Trophoblast cell (in vitro differentiated cells and primary cell): Measurements from ENCODE around the gene PRKN.

Source experiments
- DNase-seq, 2 donors: peaks; one replicate each; pipeline ENCODE4 v3.0.0-alpha.2; 2016
- H2AFZ ChIP-seq: 2 replicates; pipeline ENCODE4 v1.6.1; 2013; ENCODE audit warnings: low read length, moderate library complexity, mild to moderate bottlenecking; ENCODE audit not compliant: insufficient read depth, poor library complexity
- H2AK5ac ChIP-seq: 2 replicates; pipeline ENCODE4 v1.6.1; 2013; ENCODE audit warnings: mild to moderate bottlenecking, low read length
- H2BK120ac ChIP-seq: 2 replicates; pipeline ENCODE4 v1.6.1; 2013; ENCODE audit warnings: low read length, mild to moderate bottlenecking, moderate library complexity; ENCODE audit not compliant: insufficient read depth, poor library complexity
- H2BK12ac ChIP-seq: 2 replicates; pipeline ENCODE4 v1.6.1; 2013; ENCODE audit warnings: mild to moderate bottlenecking, low read length, moderate library complexity
- H2BK5ac ChIP-seq: 2 replicates; pipeline ENCODE4 v1.6.1; 2013; ENCODE audit warnings: low read length, low read depth, moderate library complexity, mild to moderate bottlenecking; ENCODE audit not compliant: poor library complexity
- H3K14ac ChIP-seq: 2 replicates; pipeline ENCODE4 v1.6.1; 2013; ENCODE audit warnings: mild to moderate bottlenecking, low read length
- H3K18ac ChIP-seq: 2 replicates; pipeline ENCODE4 v1.6.1; 2013; ENCODE audit warnings: mild to moderate bottlenecking, low read length
- H3K23ac ChIP-seq: 2 replicates; pipeline ENCODE4 v1.6.1; 2013; ENCODE audit warnings: low read length
- H3K27ac ChIP-seq: 2 replicates; pipeline ENCODE4 v1.5.1; 2013; ENCODE audit warnings: low read depth, mild to moderate bottlenecking, inconsistent platforms, low read length, moderate library complexity
- H3K27me3 ChIP-seq: 2 replicates; pipeline ENCODE4 v1.6.1; 2013; ENCODE audit warnings: inconsistent platforms, mild to moderate bottlenecking, low read length, moderate library complexity; ENCODE audit not compliant: insufficient read depth
- H3K36me3 ChIP-seq, 2 experiments: 1 replicate in 1 of 2; 2 replicates in 1 of 2; pipeline ENCODE4 v1.6.1; 2013; ENCODE audit warnings: low read length in 2 of 2, mild to moderate bottlenecking in 2 of 2, moderate library complexity in 1 of 2; ENCODE audit not compliant: insufficient read depth in 2 of 2, control insufficient read depth in 1 of 2
- H3K4ac ChIP-seq: 2 replicates; pipeline ENCODE4 v1.6.1; 2013; ENCODE audit warnings: low read depth, mild to moderate bottlenecking, low read length, moderate library complexity
- H3K4me1 ChIP-seq, 2 experiments: 1 replicate in 1 of 2; 2 replicates in 1 of 2; pipeline ENCODE4 v1.6.1; 2013; ENCODE audit warnings: low read length in 2 of 2, mild to moderate bottlenecking in 2 of 2, moderate library complexity in 1 of 2; ENCODE audit not compliant: insufficient read depth in 2 of 2, control insufficient read depth in 1 of 2
- H3K4me2 ChIP-seq: 2 replicates; pipeline ENCODE4 v1.6.1; 2013; ENCODE audit warnings: inconsistent platforms, mild to moderate bottlenecking, low read length, moderate library complexity
- H3K4me3 ChIP-seq: 2 replicates; pipeline ENCODE4 v1.5.1; 2013; ENCODE audit warnings: mild to moderate bottlenecking, low read depth, low read length, inconsistent platforms
- H3K79me1 ChIP-seq: one replicate; pipeline ENCODE4 v1.6.1; 2013; ENCODE audit warnings: low read length
- H3K79me2 ChIP-seq: 2 replicates; pipeline ENCODE4 v1.6.1; 2013; ENCODE audit warnings: low read length, mild to moderate bottlenecking; ENCODE audit not compliant: control insufficient read depth, insufficient read depth, poor library complexity
- H3K9ac ChIP-seq: 2 replicates; pipeline ENCODE4 v1.6.1; 2013; ENCODE audit warnings: mild to moderate bottlenecking, low read length
- H3K9me3 ChIP-seq: 2 replicates; pipeline ENCODE4 v1.6.1; 2013; ENCODE audit warnings: low read depth, mild to moderate bottlenecking, control low read depth, inconsistent platforms, low read length; ENCODE audit not compliant: insufficient read depth
- H4K12ac ChIP-seq: 2 replicates; pipeline ENCODE4 v1.6.1; 2013; ENCODE audit warnings: low read depth, mild to moderate bottlenecking, low read length, moderate library complexity
- H4K8ac ChIP-seq: 2 replicates; pipeline ENCODE4 v1.6.1; 2013; ENCODE audit warnings: low read depth, mild to moderate bottlenecking, low read length, moderate library complexity
- H4K91ac ChIP-seq: one replicate; pipeline ENCODE4 v1.6.1; 2013; ENCODE audit warnings: low read depth, mild to moderate bottlenecking, low read length, moderate library complexity
- WGBS: extraction: QIAGEN DNeasy Blood & Tissue Kit; methylation state at CpG from one replicate; pipeline ENCODE4 v1.1.7; 2013; ENCODE audit warnings: missing lambda C conversion rate; ENCODE audit not compliant: insufficient read length, insufficient coverage; ENCODE audit errors: extremely low coverage; 5-methylcytosine and 5-hydroxymethylcytosine counted together

Gene PRKN

DNA sequence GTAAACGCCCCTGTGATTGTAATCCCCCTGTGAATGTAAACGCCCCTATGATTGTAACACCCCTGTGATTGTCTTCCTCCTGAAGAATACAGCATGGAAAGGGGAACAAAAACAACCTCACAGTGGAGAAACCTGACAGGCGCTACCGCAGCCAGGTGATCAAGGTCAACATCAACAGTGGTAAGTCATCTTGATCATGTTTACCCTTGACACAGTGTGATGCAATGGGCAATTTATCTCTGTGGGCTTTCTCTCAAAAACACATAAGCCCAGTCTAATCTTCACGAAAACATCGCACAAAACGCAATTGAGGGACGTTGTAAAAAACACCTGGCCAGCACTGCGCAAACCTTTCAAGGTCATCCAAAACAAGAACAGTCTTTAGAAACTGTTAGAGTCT is 277.2 kb downstream of the PRKN start:
- Histone ChIP-seq H2BK120ac (no peak overlapping the region), H3K9me3 (no peaks in the 10 kb centered on the region), H2AFZ (no peak overlapping the region), H3K9ac (no peak overlapping the region), H2BK12ac (no peak overlapping the region), H4K8ac (no peak overlapping the region), H3K27me3 (no peaks in the 10 kb centered on the region), H3K27ac (no peak overlapping the region), H3K4ac (no peak overlapping the region), H3K4me3 (no peak overlapping the region), H3K4me2 (no peak overlapping the region), H3K23ac (no peak overlapping the region), H3K4me1 (no peaks in the 10 kb centered on the region), H2BK5ac (no peak overlapping the region), H4K12ac (no peak overlapping the region), H4K91ac (no peak overlapping the region), H3K36me3 (no peaks in the 10 kb centered on the region), H3K79me1 (no peaks in the 10 kb centered on the region), H3K18ac (no peak overlapping the region), H3K79me2 (no peaks in the 10 kb centered on the region), H3K14ac (no peak overlapping the region), H2AK5ac (no peak overlapping the region)
- no peak for DNase-seq
- no CpG with 5 or more reads among the region's 9 CpGs for WGBS

DNA sequence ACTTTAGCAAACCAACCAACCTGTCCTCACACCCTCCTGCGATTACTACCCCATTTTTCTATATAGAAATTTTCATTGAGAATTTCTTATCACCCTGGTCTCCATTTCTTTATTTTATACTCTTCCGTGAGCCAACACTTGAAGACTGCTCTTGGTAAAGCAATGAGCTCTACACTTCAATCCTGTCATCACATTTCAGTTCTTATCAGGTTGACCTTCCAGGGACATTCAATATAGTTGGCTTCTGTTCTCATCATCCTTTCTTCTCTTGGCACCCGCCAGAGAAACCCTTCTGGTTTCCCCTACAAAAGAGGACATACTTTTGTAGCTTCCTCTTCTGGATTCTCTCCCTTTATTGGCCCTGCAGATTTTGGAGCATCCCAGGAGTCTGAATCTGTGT is 279.3 kb downstream of the PRKN start:
- Histone ChIP-seq H2BK12ac (no peak overlapping the region), H3K4ac (no peak overlapping the region)

DNA sequence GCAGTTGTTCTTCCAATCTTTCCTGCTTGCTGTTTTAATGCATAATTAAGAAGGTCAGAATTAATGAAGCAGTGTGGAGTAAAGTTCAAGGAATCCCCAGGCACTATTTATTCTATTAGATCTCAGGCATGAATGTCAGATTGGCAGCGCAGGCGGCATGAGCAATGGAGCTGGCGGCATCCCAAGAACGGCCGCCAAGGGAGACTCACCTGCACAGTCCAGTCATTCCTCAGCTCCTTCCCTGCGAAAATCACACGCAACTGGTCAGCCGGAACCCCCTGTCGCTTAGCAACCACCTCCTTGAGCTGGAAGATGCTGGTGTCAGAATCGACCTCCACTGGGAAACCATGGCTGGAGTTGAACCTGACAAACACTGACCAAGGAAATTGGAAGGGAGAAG is 284.5 kb downstream of the PRKN start:
- H2AK5ac ChIP-seq, result no peak overlapping the region
- H3K9ac ChIP-seq, result peak overlapping the region; percentile 21
- no peak overlapping the region for H4K12ac ChIP-seq
- H3K4me3 ChIP-seq, result no peak overlapping the region
- WGBS, result no CpG with 5 or more reads among the region's 10 CpGs
- no peaks in the 10 kb centered on the region for H3K36me3 ChIP-seq
- no peak overlapping the region for H2BK120ac ChIP-seq
- no peaks in the 10 kb centered on the region for H3K27me3 ChIP-seq
- H4K91ac ChIP-seq, result no peak overlapping the region
- H3K14ac ChIP-seq, result no peak overlapping the region
- H2BK12ac ChIP-seq, result no peak overlapping the region
- H3K4ac ChIP-seq, result no peak overlapping the region
- no peaks in the 10 kb centered on the region for H3K9me3 ChIP-seq
- H3K4me2 ChIP-seq, result no peak overlapping the region
- peak in 1 of 2 donors; percentile 10 for DNase-seq
- H4K8ac ChIP-seq, result no peak overlapping the region
- no peaks in the 10 kb centered on the region for H3K79me1 ChIP-seq
- H3K23ac ChIP-seq, result no peak overlapping the region
- H3K4me1 ChIP-seq, result no peaks in the 10 kb centered on the region
- H3K79me2 ChIP-seq, result no peaks in the 10 kb centered on the region
- H3K27ac ChIP-seq, result no peak overlapping the region
- H2AFZ ChIP-seq, result no peak overlapping the region
- H2BK5ac ChIP-seq, result no peak overlapping the region
- H3K18ac ChIP-seq, result no peak overlapping the region

More for the DNA sequence above, 279.3 kb downstream of the PRKN start:
- H3K14ac ChIP-seq, result no peak overlapping the region
- H4K91ac ChIP-seq, result no peak overlapping the region
- H4K8ac ChIP-seq, result no peak overlapping the region
- H2AK5ac ChIP-seq, result no peak overlapping the region
- H3K27ac ChIP-seq, result no peak overlapping the region
- no peaks in the 10 kb centered on the region for H3K9me3 ChIP-seq
- no peak overlapping the region for H3K23ac ChIP-seq
- no peak overlapping the region for H3K4me2 ChIP-seq
- H3K4me3 ChIP-seq, result no peak overlapping the region
- H2BK120ac ChIP-seq, result no peak overlapping the region
- H2BK5ac ChIP-seq, result no peak overlapping the region
- no peak overlapping the region for H2AFZ ChIP-seq
- H3K36me3 ChIP-seq, result no peaks in the 10 kb centered on the region
- H4K12ac ChIP-seq, result no peak overlapping the region
- no peak overlapping the region for H3K18ac ChIP-seq
- no peaks in the 10 kb centered on the region for H3K79me2 ChIP-seq
- no peak for DNase-seq
- no peaks in the 10 kb centered on the region for H3K79me1 ChIP-seq
- no peaks in the 10 kb centered on the region for H3K27me3 ChIP-seq
- H3K9ac ChIP-seq, result no peak overlapping the region
- no peaks in the 10 kb centered on the region for H3K4me1 ChIP-seq
- no CpG with 5 or more reads among the region's 3 CpGs for WGBS

DNA sequence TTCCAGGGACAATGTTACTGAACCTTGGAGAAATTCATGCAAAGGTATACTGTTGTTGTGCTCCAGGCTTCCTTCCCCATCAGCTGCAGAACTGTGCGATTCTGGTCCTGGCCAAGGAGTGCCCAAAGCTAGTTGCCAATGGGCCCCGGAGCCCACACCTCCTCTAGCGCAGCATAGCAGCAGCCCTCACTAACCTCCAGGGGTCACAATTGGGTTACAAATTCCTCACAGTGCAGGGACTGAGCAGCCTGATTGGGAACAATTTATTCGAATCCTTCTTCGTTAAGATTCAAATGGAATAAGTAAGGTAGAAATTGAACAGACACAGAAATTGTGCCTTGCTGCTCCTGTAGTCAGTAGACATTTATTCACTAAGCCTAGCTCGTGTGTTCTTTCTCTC is 284.9 kb downstream of the PRKN start:
- Histone ChIP-seq H3K79me2 (no peaks in the 10 kb centered on the region), H2BK120ac (no peak overlapping the region), H4K8ac (no peak overlapping the region), H3K23ac (no peak overlapping the region), H3K27me3 (no peaks in the 10 kb centered on the region), H4K91ac (no peak overlapping the region), H4K12ac (no peak overlapping the region), H3K4me1 (no peaks in the 10 kb centered on the region), H3K18ac (no peak overlapping the region), H3K9me3 (no peaks in the 10 kb centered on the region), H2BK12ac (no peak overlapping the region), H3K36me3 (no peaks in the 10 kb centered on the region), H3K14ac (no peak overlapping the region), H3K27ac (no peak overlapping the region), H3K4me2 (no peak overlapping the region), H3K9ac (no peak overlapping the region), H2AFZ (no peak overlapping the region), H2AK5ac (no peak overlapping the region), H3K4ac (no peak overlapping the region), H3K79me1 (no peaks in the 10 kb centered on the region), H2BK5ac (no peak overlapping the region), H3K4me3 (no peak overlapping the region)
- DNase-seq, result peak in 1 of 2 donors; percentile 35
- no CpG with 5 or more reads among the region's 6 CpGs for WGBS
